NCI-H526 (cell line): ENCODE measurements around the gene COA8.
"Not testable (repeated sequence)": the region's sequence is repeated elsewhere in the genome, so short reads cannot be mapped to it uniquely, and the experiment has no call there.

ENCODE experiments used
- DNase-seq, 2 experiments: peaks; one replicate each; lab custom pipeline; 2025; lab: John Stamatoyannopoulos, UW

The COA8 gene

GRCh38 chr14:103525430-103526246 is 37.1 kb upstream of the COA8 start:
- not testable (repeated sequence) for DNase-seq

- no peak for DNase-seq
Measured at GRCh38 chr14:103526247-103526913, 36.4 kb upstream of the COA8 start.

- no peak for DNase-seq
Measured at GRCh38 chr14:103526914-103527248, 35.9 kb upstream of the COA8 start.

GRCh38 chr14:103527408-103528145 is 35.2 kb upstream of the COA8 start:
- no peak for DNase-seq

GRCh38 chr14:103528146-103528586 is 34.6 kb upstream of the COA8 start:
- DNase-seq = no peak

GRCh38 chr14:103528587-103529382 is 34.0 kb upstream of the COA8 start, which contains the start of gene TRMT61A:
Gene TRMT61A, plus strand, starts transcription at chr14:103529196. Its CDS starts 783 bp downstream, at chr14:103529979.
- peak; percentile 74 to 94 for DNase-seq

- no peak for DNase-seq
Measured at GRCh38 chr14:103529383-103530365, 33.1 kb upstream of the COA8 start.

GRCh38 chr14:103530390-103530789 is 32.4 kb upstream of the COA8 start:
- DNase-seq = no peak

- DNase-seq = no peak
Measured at GRCh38 chr14:103530831-103531230, 31.9 kb upstream of the COA8 start.

GRCh38 chr14:103531421-103532215 is 31.1 kb upstream of the COA8 start:
- DNase-seq = no peak

GRCh38 chr14:103532216-103533136 is 30.3 kb upstream of the COA8 start:
- no peak for DNase-seq

GRCh38 chr14:103533137-103533998 is 29.4 kb upstream of the COA8 start:
- DNase-seq = no peak

GRCh38 chr14:103533999-103534575 is 28.7 kb upstream of the COA8 start:
- DNase-seq = no peak

GRCh38 chr14:103534576-103535061 is 28.1 kb upstream of the COA8 start:
- DNase-seq = no peak

GRCh38 chr14:103535081-103535890 is 27.5 kb upstream of the COA8 start:
- no peak for DNase-seq

- DNase-seq = no peak
Measured at GRCh38 chr14:103535891-103536565, 26.7 kb upstream of the COA8 start.
